ENCODE measurements around the gene PTPRM. TPM values are rescaled to one million over a fixed set of nuclear protein-coding genes. Genes with fewer than 3 reads are reported as not detected.

The PTPRM gene
- total and polyA plus RNA-seq, 9 donors: 45.6 to 82.0 (median 56.9) TPM

- H3K4me3 ChIP-seq: no peak overlapping the region
- DNase-seq: no peak
- no peaks in the 10 kb centered on the region for H3K27me3 ChIP-seq
- TF ChIP-seq CTCF (IDR thresholded peaks at IDR 0.05) (no peak), POLR2A (IDR thresholded peaks at IDR 0.05) (no peak), EP300 (IDR thresholded peaks at IDR 0.05) (no peak)
- no peak overlapping the region for H3K27ac ChIP-seq
- 76 to 82% (median 77%) methylated on average over 5 of the region's 5 CpGs for WGBS, 3 donors
- no peaks in the 10 kb centered on the region for H3K9me3 ChIP-seq
- H3K36me3 ChIP-seq: no peaks in the 10 kb centered on the region
- H3K4me1 ChIP-seq (ENCODE audit: insufficient read depth): no peaks in the 10 kb centered on the region
- intact Hi-C loops (cut with DNase I): no loop called here
Measured at GRCh38 chr18:7914834-7915670, 347.9 kb downstream of the PTPRM start.

- no peaks in the 10 kb centered on the region for H3K9me3 ChIP-seq
- H3K27ac ChIP-seq: no peak overlapping the region
- intact Hi-C loops (cut with DNase I): no loop called here
- H3K4me3 ChIP-seq: no peak overlapping the region
- TF ChIP-seq CTCF (IDR thresholded peaks at IDR 0.05) (no peak), EP300 (IDR thresholded peaks at IDR 0.05) (no peak), POLR2A (IDR thresholded peaks at IDR 0.05) (no peak)
- H3K36me3 ChIP-seq: no peaks in the 10 kb centered on the region
- DNase-seq: no peak
- no peaks in the 10 kb centered on the region for H3K4me1 ChIP-seq (ENCODE audit: insufficient read depth)
- no peaks in the 10 kb centered on the region for H3K27me3 ChIP-seq
- 92 to 94% (median 94%) methylated on average over 2 of the region's 2 CpGs for WGBS, 3 donors
Measured at GRCh38 chr18:7918701-7919100, 351.6 kb downstream of the PTPRM start.

GRCh38 chr18:7919565-7919964 lies 352.4 kb downstream of the PTPRM start:
- DNase-seq: no peak
- TF ChIP-seq CTCF (IDR thresholded peaks at IDR 0.05): no peak
- no peaks in the 10 kb centered on the region for H3K9me3 ChIP-seq
- no peak overlapping the region for H3K4me3 ChIP-seq
- no peaks in the 10 kb centered on the region for H3K36me3 ChIP-seq
- 93 to 98% (median 93%) methylated on average over 2 of the region's 2 CpGs for WGBS, 3 donors
- no peak overlapping the region for H3K27ac ChIP-seq
- H3K4me1 ChIP-seq (ENCODE audit: insufficient read depth): no peaks in the 10 kb centered on the region
- intact Hi-C loops (cut with DNase I): no loop called here
- H3K27me3 ChIP-seq: no peaks in the 10 kb centered on the region

- WGBS, 3 donors: 62 to 73% (median 71%) methylated on average over 3 of the region's 3 CpGs
- no peaks in the 10 kb centered on the region for H3K4me1 ChIP-seq (ENCODE audit: insufficient read depth)
- H3K27ac ChIP-seq: no peak overlapping the region
- intact Hi-C loops (cut with DNase I): no loop called here
- no peaks in the 10 kb centered on the region for H3K9me3 ChIP-seq
- TF ChIP-seq CTCF (IDR thresholded peaks at IDR 0.05) (no peak), EP300 (IDR thresholded peaks at IDR 0.05) (no peak), POLR2A (IDR thresholded peaks at IDR 0.05) (no peak)
- no peak overlapping the region for H3K4me3 ChIP-seq
- no peaks in the 10 kb centered on the region for H3K27me3 ChIP-seq
- no peaks in the 10 kb centered on the region for H3K36me3 ChIP-seq
- no peak for DNase-seq
Measured at GRCh38 chr18:7921938-7922587, 354.9 kb downstream of the PTPRM start.

All from ovary (tissue), 9 donors.